HTR-8/SVneo (cell line): ENCODE data around the gene APOB.
"Not testable (repeated sequence)": the region's sequence is repeated elsewhere in the genome, so short reads cannot be mapped to it uniquely, and the experiment has no call there.

ENCODE experiments used
- DNase-seq: peaks from one replicate; pipeline ENCODE4 v3.0.0; 2011; ENCODE audit warnings: low spot score, mixed read lengths; ENCODE audit not compliant: insufficient read length
- FAIRE-seq: peaks from 2 replicates; lab custom pipeline; 2011; peaks lifted over from hg19 to GRCh38; lab: Jason Lieb, UNC

APOB gene

DNA sequence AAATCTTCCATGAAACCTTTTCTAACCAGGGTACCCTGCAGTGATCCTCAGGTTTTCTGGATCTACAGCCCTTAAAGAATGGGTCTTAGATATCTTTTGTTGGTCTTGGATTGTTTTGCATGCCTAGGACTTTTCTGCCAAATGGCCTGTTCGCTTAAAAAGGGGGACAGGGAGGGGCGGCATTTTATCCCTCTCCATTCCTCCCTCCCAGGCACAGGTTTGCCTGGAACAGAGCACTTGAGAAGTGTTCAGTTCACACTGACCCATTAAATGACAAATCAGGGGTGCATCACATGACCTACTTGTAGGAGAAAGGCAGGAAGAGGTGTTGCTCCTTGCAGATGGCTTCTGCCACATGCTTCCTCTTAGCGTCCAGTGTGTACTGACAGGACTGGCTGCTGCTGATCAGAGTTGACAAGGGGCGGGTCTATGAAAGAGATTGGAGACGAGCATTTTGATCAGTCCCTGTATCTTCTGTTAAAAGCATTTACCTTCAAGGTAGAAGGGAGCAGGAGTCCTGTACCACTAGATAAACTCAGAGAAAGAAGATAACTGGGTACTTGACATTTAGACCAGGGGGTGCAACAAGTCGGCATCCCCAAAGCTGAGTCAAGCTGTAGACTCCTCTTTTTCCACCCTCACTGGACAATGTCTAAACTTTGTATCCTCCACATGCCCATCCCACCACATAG lies 8.4 kb downstream of the APOB start:
- FAIRE-seq, result peak; percentile 75
- DNase-seq, result no peak

DNA sequence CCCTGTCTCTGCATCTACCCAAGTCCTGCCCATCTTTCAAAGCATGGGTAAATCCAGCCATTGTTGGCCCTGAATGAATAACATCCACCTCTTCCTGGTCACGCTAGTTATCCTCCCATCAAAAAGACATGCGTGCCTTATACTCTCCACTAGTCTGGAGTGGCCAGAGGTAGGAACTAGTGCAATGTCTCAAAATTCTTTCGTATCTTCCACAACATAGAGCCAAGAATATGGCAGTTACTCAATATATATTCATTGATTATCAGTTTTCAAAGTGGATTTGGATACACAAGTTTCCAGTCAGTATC lies 8.9 kb downstream of the APOB start:
- no peak for FAIRE-seq
- DNase-seq, result no peak

DNA sequence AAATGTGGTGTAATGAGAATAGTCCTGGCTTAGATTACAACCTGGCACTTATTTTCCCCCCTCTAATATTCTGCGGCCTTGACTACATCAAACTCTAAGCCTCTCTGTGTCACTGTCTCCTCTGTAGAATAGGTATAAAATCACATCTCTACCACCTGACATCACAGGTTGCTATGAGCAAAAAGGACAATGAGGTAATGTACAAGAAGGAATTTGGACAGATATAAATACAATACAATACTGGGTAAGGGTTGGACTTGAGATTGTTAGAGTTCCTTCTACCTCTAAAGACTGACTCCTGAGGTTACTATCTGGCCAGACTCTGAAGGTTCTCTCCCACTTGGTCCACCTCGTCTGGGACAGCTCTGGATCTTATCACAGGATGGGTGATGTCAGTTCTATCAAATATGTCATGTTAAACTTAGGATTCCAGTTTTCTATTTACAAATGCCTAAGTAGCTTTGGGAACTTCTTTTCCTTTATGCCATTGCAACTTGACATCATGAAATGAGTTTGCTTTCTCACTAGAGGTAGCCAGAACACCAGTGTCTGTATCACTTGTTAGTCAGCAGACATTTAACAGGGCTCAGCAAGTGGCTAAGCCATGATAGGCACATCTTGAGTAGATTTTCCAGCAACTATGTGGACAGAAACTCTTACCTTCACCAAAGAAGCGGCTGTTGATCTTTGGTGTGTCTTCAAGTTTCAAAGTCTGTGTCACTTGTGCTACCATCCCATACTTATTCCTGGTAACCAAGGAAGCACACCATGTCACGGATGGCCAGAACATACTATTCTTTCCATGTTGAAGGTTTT lies 9.5 kb downstream of the APOB start:
- FAIRE-seq, result no peak

DNA sequence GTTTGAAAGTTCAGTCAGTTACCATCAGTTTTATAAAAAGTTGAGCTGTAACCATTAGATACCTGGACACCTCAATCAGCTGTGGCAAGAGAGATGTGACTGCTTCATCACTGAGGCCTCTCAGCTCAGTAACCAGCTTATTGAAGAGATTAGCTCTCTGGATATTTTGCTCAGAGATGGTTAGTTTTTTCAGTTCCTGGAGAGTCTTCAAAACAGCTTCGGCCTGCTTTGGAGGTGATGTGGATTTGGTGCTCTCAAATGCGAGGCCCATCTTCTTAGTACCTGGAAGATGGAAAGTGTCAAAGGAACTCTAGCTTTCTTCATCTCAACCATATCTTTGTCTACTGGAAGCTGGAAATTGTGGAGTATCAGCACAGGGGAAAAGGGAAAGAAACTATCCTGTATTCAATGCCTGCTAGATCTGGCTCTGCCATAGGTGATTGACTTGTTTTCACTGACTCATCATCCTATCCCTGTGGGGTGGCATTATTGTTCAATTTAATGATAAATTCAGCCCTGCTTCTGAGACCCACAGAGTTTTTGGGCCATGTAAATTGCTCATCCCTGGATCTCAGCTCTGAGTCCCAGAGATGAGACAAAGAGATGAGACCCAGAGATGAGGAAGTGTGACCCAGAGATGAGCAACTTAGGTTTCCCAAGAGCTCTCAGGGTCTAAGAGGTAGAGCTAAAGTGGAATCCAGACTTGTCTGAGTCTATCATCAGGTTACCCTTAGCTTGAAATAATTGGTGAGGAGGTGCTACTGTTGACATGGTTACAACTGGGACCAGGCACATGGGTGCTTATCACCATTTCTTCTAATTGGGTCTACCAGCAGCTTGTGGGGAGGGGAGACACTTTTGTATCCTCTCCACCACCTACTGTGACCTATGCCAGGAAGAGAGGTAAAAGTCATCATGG lies 10.4 kb downstream of the APOB start:
- DNase-seq (no peak), FAIRE-seq (no peak)

More for the DNA sequence above, 9.5 kb downstream of the APOB start:
- no peak for DNase-seq

DNA sequence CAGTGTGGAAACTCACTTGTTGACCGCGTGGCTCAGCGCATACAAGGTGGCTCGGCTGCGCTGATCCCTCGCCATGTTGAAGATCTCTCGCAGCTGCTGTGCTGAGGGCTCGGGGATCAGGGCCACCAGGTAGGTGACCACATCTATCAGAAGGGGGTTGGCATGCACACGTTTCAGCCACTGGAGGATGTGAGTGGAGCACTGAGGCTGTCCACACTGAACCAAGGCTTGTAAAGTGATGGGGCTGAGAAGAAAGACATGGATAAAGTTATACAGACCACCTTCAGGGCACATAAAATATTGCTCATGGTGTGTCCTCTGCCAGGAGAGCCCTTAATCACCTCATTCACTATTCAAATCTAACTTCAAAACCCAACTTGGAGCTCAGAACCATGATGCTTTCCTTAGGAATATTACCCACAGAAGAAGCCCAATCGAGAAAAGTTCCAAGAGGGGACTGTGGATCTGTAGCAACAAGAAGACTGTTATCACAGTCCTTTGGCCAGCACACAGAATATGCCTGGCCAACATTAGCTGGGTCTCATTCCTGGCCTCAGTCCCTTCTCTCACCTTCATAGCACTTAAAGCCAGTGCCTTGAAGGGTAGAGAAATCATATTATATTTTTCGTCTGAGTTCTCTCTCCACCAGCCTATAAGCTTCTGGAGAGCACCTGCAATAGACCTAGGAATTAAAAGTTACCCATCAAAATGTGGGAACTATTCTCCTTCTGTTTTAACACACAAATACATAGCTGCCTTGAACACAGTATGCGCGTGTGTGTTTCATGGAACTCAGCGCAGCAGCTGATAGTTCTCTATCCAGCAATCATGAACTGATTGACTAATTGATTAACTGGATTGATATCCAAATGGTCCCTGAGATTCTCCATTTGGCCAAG lies 11.3 kb downstream of the APOB start:
- no peak for FAIRE-seq
- no peak for DNase-seq

DNA sequence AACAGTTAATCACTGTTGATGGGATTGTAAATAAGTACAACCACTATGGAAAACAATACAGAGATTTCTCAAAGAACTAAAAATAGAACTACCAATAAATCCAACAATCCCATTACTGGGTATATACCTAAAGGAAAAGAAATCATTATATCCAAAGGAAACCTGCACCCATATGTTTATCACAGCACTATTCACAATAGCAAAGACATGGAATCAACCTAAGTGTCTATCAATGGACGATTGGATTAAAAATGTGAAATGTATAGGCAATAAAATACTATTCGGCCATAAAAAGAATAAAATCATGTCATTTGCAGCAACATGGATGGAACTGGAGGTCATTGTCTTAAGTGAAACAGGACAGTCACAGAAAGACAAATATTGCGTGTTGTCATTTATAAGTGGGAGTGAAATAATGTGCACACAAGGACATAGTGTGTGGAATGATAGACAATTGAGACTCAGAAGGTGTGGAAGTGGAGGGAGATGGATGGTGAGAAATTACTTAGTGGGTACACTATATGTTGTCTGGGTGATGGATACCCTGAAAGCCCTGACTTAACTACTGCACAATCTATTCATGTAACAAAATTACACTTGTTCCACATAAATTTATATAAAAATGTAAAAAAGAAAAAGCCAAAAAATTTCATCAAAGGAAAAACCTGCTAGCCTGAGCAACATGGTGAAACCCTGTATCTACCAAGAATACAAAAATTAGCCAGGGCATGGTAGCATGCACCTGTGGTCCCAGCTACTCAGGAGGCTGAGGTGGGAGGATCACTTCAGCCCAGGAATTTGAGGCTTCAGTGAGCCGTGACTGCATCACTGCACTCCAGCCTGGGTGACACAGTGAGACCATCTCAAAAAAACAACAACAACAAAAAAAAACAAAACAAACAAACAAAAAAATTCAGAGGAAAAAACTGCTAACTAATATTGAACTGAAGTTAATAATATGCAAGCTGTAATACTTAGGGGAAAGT lies 12.6 kb downstream of the APOB start:
- FAIRE-seq (no peak), DNase-seq (no peak)

DNA sequence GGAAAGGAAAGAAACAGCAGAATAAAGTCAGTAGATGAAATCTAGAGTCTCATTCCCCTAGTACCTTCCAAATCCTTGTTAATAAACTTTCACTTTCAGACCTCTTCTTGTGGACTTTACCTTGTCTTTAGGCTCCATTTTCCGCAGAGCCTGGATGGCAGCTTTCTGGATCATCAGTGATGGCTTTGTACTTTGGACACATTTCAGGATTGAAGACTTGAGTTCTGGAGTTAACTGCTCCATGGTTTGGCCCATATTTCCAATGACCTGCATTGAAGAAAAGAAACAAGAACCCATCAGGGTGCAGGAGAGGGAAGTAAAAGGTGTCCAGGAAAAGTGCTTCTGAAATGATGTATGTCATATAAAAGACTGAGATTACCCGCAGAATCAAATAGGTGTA lies 14.4 kb downstream of the APOB start:
- DNase-seq (no peak), FAIRE-seq (no peak)

DNA sequence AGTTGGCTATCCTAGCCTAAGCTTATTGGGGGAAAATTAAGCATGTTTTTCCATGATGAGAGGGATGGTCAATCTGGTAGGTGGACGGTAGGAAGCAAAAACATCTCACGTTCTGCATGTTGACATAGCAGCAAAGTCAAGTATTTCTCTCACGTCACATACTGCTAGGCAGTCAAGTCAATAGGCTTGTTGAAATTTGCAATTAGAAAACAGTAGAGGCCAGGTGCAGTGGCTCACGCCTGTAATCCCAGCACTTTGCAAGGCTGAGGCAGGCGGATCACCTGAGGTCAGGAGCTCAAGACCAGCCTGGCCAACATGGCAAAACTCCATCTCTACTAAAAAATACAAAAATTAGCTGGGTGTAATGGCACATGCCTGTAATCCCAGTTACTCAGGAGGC lies 14.9 kb downstream of the APOB start:
- not testable (repeated sequence) for DNase-seq, FAIRE-seq

DNA sequence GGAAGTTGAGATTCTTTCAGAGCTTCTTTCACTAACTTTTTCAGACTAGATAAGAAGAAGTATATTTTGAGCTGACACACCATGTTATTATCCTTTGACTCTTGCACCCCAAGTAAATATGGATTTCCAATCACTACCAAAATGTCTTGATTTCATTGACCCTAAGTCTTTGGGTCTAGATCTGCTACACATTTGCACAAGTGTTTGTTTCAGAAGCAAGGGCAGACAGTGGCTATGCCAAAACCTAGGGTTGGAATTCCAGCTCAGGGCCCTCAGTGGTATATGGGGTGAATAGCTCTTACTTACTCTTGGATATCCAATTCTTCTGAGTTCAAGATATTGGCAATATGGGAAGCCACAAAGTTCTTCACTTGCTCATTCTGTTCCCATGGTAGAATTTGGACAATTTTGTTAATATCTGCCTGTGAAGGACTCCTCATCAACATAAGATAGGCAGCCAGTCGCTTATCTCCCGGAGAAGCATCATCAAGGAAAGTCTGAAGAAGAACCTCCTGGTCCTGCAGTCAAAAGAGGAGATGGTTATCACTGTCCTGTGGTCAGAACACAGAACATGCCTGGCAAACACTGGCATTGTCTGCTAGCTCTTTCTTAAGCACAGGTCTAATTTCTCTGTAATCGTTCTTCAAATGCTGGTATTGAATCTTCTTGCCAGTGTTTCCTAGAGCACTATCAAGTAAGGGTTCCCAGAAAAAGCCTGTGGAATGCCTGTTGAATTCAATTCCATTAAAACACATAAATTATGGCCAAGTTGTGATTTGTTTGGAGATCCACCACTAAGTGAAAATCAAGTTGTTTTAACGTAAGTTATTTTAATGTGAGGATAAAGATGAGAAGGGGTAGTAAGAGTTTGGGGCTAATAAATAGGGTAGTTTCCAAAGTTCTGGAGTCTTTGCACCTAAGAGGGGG lies 15.6 kb downstream of the APOB start:
- FAIRE-seq (peak; percentile 51), DNase-seq (no peak)

DNA sequence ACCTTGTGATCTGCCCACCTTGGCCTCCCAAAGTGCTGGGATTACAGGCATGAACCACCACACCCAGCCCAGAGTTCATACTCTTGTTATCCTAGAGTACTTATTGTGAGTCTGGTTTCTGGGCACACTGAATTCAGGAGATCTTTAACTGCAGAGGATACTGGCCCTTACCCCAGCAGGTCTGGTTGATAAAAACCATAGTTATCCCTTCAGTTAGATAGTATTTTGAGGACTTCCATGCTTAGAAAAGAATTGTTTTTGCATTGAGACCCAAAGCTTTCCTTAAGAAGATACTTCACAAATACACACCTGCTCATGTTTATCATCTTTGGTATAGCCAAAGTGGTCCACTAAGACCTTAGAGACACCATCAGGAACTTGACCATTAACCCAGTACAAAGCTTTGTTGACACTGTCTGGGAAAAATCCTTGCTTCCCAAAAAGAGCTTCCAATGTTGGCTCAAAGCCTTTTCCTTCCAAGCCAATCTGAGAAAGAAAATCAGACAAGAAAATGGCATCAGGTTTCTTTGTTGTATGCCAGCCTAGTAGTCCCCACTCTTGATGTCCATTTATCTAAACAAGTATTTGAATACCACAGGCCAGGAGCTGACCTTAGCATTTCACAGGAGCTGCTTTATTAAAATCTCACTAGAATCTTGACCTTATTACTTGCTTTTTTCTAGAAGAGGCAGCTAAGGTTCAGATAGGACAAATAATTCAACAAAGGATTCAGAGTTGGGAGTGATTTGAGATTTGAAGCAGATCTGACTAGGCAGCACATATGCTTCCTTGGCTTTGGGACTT lies 17.2 kb downstream of the APOB start:
- no peak for FAIRE-seq
- DNase-seq, result no peak

DNA sequence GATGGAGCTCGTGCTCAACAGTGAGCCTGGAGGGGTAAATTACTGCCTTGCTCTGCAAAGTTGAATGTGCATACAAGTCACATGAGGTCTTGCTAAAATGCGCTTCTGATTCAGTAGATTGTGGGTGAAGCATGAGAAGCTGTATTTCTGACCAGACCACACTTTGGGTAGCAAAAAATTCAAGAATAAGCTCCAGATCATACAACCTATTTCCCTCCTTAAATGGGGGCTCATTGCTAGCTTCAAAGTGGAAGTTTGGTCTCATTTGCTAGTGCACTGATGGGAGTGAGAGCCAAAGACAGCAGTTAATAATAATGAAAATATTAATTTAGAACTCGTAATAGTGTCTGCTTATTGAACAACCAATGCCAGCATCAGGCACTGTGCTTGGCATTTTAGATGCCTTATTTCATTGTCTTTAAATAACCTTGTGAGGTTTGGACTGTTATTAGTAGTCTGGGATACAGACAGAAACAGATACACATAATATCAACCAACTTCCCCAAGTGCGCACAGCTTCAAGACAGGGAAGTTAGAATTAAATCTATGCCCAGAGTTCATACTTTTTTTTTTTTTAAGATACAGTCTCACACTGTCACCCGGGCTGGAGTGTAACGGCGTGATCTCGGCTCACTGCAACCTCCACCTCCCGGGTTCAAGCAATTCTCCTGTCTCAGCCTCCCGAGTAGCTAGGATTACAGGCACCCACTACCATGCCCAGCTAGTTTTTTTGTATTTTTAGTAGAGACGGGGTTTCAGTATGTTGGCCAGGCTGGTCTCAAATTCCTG lies 18.0 kb downstream of the APOB start:
- FAIRE-seq (no peak), DNase-seq (no peak)

DNA sequence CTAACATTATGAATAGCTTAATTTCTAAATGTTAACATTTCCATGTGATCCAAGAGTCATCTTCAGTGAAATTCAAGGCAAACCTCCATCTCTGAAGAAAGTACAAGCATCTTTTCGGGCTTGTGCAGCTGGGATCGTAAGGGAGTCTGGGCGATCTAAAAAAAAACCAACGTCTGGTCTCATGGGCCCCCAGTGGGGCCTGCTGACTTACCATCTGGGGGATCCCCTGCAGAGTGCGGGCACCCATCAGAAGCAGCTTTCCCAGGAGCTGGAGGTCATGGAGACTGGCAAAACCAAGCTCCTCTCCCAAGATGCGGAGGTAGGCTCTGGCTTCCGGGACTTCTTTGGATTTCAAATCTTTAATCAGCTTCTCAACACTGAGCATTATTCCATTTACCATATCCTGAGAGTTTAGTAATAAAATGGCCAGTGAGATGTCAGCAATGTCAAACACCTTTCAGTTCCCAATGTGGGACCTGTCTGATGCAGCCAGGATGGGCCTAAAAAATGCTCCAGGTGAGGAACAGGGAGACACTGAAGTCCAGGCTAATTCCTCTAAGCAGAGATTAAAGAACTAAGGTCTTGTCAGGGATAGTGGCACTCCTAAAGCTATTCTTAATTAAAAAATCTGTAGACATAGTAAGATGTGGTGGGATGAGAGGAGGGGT lies 19.0 kb downstream of the APOB start:
- FAIRE-seq, result no peak
- DNase-seq, result no peak

DNA sequence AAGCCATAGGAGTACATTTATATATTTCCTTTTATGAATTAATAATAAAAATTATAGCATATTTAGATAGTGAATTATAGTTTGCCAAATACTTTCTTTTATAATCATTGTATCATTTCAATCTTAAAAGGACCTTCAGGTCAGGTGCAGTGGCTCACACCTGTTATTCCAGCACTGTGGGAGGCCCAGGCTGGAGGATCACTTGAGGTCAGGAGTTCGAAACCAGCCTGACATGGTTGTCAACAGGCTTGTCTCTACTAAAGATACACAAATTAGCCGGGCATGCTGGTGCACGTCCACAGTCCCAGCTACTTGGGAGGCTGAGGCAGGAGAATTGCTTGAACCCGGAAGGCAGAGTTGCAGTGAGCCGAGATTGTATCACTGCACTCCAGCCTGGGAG lies 19.7 kb downstream of the APOB start:
- FAIRE-seq (no peak), DNase-seq (no peak)

DNA sequence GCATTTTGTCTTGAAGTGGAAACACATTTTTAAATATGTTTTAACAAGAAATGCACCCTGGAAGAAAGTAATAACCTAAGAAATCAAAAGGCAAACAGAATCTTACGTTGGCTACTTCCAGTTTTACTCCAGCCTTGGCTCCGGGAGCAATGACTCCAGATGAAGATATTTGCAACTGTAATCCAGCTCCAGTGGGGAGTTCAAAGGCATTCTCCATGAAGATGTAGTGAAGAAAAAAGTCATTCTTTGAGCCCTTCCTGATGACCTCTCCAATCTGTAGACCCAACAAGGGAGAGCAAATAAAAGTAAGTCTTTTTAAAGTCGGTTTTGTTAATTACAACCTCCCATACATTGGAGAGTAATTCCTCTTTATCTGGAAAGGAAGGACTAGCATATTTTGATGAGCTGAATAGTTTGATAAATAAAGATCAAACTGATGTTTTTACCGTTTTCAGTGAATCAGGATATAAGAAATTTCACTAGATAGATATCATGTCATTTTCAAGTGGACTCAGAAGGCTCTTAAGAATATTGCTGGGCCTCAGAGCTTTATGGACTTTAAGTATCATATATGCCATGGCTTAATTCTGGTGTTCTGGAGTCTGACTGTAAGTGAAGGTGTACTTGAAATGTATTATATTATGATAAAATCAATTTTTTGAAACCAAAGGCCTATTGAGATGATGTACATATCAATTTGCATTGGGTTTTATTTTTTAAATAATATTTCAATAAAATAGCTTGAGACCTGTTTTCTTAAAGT lies 20.3 kb downstream of the APOB start:
- DNase-seq (no peak), FAIRE-seq (no peak)

DNA sequence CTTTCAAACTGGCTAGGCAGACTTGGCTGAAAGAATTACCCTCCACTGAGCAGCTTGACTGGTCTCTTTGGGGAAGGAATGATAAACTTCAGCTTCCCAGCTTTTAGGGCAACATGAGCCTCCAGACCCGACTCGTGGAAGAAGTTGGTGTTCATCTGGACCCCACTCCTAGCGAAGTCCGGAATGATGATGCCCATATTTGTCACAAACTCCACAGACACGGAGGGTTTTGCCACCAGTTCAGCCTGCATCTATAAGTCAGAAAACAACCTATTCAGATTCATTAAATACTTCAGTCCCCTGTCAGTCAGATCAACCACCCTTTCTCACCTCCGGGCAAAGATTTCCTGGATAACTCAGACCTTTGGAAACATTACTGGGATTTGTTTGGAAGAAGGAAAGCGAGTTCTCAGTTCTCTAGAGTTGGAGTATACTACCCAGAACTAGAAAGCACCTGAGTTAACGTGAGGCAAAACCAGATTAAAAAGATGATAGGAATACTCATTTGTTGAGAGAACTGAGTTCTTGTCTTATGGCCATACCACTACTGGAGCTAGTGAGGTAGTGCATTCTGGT lies 21.0 kb downstream of the APOB start:
- no peak for DNase-seq
- no peak for FAIRE-seq
